HPDE6-E6E7 (cell line): Measurements from ENCODE around the gene ZNF644.
"Not testable (repeated sequence)": the region's sequence is repeated elsewhere in the genome, so short reads cannot be mapped to it uniquely, and the experiment has no call there.

ENCODE experiments used
- DNase-seq: peaks from one replicate; pipeline ENCODE4 v3.0.0; 2011; ENCODE audit warnings: missing footprints; ENCODE audit errors: extremely low spot score

ZNF644 gene

DNA sequence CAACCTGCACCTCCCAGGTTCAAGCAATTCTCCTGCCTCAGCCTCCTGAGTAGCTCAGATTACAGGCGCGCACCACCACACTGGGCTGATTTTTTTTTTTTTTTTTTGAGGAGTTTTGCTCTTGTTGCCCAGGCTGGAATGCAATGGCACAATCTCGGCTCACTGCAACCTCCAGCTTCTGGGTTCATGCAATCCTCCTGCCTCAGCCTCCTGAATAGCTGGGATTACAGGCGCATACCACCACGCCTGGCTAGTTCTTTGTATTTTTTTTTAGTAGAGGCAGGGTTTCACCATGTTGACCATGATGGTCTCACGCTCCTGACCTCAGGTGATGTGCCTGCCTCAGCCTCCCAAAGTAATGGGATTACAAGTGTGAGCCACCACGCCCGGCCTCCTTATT is 93.6 kb downstream of the ZNF644 start:
- not testable (repeated sequence) for DNase-seq

DNA sequence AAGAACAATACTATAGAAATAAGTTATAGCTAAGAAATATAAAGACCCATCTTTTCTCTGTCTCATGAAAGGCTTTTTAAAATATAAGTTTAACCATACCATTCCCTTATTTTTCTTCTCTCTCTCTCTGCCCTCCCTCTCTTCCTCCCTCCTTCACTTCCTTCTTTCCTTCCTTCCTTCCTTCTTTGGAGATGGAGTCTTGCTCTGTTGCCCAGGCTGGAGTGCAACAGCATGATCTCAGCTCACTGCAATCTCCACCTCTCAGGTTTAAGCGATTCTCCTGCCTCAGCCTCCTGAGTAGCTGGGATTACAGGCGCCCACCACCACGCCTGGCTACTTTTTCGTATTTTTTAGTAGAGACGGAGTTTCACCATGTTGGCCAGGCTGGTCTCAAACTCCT is 94.2 kb downstream of the ZNF644 start:
- DNase-seq, result not testable (repeated sequence)

DNA sequence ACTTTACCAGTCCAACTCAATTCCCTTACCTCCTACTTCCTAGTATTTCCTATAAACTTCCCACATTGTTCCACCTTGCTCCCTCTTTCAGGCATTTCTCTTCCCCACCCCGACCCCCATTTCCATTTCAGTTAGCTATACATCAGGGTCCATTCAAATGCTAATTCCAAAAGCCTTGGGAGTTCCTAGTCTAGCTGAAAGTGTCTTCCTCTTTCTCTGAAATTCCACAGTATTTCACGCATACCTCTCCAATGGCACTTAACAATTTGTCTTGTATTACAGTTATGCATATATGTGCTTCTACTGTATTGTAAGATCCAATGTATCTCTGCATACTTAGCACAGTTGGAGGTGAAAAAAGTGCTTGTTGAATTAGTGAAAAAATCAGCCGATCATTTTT is 94.9 kb downstream of the ZNF644 start:
- no peak for DNase-seq

DNA sequence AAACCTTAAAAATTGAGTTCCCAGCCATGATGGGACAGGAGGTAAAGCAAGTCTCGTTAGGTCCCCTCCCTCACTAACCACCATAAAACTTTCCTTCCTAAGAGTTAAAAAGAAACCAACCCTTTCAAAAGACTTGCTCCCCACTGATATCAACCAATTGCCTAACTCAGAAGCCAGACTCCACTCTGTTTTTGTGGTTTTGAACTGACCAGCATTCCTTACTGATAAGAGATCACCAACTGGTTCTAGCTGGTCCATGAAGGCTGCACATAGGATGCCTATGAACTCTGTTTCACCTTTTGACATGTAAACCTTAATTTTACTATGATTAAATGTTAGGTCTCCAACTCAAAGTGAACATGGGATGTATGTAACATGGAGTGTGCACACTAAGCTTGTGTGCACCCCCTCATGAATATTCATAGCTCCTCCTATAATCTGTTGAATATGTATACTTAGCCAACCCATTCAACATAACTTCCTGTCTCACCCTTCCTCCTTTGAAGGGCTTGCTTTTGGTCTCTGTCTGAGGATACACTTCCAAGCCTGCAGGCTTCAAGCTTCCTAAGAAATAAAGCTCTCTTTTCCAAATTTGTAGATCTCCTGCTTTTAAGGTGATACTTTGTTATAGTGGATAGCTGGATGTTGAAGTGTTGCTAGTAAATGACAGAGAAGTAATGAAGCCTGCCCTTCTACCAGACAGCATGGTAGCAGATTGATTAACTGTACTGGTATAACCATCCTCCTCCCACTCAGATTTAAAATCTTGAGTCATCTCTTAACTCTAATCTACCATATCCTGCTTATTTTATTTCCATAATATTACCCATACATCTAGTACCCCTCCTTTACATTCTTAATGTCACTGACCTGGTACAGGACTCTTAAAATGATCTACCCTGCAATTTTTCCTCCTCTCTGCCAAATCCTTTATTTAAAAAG is 95.6 kb downstream of the ZNF644 start:
- no peak for DNase-seq

DNA sequence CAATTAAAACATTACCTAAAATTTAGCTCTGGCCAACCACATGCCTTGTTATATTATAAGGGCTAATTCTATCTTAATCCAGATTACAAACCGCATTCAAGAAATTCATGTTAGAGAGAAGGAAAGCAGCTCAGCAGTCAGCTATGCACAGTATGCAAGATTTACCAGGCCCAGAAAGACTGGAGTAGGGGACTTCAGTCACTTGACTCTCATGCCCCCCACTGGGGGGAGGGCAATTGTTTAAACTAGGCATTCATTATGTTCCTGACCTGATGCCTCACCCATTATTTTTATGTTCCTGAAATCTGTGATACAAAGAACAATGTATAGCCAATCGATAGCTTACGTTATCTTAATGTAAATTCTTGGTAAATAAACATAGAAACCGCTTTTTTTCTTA is 96.9 kb downstream of the ZNF644 start:
- no peak for DNase-seq

DNA sequence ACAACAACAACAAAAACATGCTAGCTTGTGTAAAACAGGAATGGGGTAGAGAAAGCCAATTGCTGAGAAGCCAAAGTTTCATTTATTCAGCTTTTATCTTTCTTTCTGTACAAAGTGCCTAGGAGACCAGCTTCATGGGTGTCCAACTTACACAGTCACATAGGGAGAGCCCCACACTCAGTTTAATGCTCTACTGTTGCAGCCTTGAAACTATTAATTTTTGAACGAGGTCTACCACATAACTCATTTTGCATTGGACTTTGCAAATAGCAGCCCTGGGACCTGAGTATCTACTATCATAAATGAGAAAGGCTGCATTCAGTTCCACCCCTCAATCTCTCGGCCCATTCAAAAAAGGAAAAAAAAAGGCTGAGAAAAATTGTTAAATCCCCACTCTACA is 98.8 kb downstream of the ZNF644 start:
- no peak for DNase-seq

DNA sequence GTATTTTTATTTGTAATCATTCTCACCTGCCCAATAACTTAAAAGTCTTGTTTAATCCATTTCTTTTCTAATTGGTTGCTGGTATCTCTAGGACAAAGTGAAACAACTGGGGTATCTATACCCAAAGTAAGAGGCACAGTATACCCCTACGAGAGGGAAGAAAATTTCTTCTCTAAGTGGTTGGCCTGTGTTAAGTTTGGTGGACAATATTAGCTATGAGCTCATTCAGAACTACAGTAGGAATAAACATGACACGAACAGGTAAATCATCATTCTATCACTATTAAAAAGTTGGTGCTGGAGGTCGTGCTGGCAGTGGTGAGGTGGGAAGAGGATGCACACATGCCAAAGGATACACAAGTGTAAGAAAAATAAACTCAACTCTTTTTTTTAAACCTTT is 99.6 kb downstream of the ZNF644 start:
- no peak for DNase-seq

DNA sequence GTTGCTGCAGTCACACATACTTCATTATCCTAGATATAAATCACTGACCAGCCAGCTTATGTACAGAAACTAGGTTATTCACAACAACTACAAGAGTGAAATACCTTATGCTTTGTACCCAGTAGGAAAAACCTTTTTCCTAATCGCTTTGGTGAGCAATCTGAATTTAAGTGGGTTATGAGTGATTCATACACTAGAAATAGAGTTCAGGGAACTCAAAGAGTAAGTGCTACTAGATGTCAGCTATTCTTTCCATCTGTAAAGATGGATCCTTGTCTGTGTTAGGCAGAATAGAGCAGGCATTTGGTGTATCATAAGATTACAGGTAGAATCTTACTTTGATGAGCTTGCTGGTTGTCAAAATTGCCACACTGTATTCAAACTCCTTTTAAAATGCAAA is 101.9 kb downstream of the ZNF644 start:
- DNase-seq, result no peak

DNA sequence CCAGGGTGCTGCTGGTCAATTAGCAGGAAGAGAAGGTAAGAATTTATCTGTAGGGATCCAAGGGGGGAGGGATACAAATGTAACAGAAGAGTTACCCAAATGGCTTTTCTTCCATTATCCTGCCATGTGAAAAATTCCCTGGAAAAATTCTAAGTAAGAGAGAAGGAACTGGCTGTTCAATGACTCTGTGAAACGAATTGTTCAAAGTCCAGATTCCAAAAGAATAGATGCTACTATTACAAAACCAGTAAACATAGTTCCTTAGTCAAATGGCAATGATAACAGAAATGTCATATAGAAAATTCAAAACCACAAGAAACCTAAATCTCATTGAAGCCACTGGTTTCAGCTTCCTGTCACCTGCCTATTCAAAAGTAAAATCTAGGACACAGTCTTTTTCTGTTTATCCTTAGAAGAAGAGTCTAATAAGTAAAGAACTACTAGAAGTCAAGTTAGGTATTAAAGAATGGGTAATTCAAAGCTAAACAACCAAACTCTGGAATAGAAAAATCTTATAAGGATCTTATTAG is 102.6 kb downstream of the ZNF644 start:
- DNase-seq, result no peak

DNA sequence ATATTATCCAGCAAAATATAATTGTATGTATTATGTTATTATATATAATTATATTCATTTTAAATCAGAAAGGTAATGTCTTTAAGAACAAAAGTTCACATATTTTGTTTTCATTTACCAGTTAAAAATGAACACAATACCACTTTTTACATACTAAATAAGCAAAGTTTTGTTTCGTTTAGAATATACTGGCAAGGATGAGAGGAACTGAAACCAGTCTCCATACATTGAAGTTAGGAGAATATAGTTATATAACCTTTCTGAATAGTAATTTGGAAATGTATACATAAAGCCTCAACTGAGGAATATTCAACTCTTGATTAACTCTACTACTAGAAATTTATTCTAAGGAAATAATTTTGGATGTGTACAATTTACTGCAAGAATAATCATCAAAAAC is 110.5 kb downstream of the ZNF644 start:
- DNase-seq, result no peak

DNA sequence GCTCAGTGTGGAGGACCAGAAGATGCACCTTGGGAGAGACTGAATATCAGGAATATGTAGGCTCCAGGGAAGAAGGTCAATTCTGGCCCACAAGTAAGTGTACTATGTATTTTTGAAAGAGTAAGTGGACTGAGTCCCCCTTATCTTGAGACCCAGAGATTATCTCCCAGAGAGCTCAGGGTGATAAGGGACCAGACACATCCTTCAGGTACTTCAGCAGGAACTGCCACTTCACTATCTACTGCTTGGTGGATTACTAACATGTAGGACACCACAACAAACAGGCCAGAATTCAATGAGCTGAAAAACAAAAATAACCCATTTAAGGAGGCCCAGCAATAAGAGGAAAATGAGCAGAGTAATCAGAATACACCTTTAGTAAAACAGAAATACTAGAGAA is 119.2 kb downstream of the ZNF644 start:
- DNase-seq, result no peak

DNA sequence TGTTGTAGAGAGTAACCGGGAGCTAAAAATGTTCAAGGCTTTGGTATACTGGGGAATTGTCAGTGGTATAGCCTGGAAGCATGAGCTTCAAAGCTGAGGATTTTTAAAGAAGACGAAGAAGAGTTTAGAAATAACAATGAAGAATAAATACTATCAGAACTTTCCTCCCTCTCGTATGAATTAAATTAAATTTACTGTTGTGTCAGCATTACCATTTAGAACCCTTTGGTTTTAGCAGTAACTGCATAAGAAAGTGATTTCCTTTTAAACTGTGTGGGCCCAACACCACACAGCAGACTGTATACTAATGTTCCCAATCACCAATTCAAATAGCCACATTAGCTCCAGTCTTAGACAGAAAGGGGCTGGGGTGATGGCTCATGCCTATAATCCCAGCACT is 122.6 kb downstream of the ZNF644 start:
- no peak for DNase-seq

DNA sequence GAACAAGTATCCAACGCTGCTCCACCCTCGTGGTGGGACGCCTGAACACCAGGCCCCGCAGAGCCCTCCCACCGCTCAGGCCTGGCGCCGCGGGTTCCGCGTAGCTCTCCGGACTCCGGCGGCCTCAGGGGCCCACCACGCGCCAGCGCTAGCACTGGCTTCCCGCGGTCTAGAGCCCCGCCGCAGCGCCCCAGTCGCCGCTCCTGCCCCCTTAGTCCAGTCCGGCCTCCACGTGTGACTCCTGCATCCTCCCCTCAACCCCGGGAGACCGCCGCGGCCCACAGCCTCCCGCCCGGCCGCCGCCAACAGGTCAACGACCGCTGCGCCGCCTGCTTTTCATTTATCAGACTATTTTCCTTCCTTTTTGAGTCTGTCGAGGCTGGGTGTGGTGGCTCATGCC is 128.2 kb downstream of the ZNF644 start:
- not testable (repeated sequence) for DNase-seq

DNA sequence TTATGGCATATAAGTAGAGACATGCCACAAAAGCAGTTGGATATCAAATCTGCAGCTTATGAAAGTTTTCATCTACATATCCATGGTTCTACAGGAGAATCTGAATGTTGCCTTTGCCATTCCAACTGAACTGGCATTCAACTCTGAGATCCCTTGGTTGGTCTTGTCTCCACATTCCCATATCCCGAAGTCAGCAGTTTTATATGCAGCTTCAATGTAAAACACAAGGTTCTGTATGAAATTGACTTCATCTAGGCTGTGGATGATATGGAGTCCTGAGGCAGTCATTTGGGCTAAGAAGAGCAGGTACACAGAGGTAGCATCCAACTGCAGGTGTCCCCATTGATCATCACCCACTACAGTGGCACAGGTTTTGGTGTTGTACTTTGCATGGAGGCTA is 129.0 kb downstream of the ZNF644 start:
- not testable (repeated sequence) for DNase-seq

DNA sequence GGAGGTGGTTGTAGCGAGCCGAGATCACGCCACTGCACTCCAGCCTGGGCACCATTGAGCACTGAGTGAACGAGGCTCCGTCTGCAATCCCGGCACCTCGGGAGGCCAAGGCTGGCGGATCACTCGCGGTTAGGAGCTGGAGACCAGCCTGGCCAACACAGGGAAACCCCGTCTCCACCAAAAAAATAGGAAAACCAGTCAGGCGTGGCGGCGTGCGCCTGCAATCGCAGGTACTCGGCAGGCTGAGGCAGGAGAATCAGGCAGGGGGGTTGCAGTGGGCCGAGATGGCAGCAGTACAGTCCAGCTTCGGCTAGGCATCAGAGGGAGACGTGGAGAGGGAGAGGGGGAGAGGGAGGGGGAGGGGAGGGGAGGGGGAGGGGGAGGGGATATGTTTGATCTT is 129.6 kb downstream of the ZNF644 start:
- DNase-seq, result not testable (repeated sequence)

DNA sequence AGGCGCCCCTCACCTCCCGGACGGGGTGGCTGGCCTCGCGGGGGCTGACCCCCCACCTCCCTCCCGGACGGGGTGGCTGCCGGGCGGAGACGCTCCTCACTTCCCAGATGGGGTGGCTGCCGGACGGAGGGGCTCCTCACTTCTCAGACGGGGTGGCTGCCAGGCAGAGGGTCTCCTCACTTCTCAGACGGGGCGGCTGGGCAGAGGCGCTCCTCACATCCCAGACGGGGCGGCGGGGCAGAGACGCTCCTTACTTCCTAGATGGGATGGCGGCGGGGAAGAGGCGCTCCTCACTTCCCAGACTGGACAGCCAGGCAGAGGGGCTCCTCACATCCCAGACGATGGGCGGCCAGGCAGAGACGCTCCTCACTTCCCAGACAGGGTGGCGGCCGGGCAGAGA is 130.1 kb downstream of the ZNF644 start:
- not testable (repeated sequence) for DNase-seq

DNA sequence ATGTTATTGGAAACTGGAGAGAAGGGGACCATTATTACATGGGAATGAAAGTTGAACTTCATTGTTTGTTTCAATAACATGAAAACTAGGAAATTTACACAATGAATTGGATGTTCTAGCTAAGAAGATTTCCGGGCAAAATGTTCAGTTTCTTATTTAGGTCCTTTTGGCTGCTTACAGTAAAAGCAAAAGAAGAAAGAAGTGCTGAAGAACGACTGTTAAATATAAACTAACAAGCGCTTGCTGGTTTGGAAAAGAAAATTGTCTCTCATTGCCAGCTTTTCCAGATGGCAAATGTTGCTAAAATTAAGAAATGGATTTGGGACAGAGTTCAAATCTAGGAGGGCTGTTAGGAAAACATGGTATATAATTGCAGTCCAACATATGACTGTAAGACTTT is 139.6 kb downstream of the ZNF644 start:
- DNase-seq, result no peak

DNA sequence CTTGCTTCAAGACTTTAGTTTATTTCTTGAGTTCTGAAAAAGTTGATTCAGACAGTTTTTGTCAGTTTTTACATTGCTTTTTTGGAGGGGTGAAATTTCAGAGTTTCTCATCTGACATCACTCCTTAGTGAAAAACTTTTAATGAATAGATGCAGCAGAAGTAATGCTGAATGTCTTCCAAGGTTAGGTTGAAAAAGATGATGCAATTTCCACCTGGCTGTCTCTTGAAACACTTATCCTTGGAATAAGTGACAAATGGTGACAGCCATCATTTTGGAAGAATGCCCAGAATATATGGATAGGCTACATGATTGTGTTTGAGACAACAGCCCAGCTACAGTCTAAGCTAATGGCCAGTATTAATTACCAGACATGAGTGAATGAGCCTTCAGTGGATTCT is 140.8 kb downstream of the ZNF644 start:
- no peak for DNase-seq

DNA sequence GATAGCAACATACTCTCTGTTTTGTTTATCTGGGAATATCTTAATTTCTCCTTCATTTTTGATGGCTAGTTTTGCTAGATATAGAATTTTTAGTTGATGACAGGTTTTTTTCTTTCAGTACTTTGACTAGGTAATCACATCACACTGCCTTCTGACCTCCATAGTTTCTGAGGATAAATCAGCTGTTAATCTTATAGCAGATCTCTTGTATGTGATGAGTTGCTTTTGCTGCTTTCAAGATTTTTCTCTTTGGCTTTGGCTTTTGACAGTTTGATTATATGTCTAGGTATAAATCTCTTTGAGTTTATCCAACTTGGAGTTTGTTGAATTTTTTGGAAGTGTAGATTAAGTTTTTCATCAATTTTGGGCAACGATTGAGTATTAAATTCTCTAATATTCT is 142.6 kb downstream of the ZNF644 start:
- DNase-seq, result no peak

DNA sequence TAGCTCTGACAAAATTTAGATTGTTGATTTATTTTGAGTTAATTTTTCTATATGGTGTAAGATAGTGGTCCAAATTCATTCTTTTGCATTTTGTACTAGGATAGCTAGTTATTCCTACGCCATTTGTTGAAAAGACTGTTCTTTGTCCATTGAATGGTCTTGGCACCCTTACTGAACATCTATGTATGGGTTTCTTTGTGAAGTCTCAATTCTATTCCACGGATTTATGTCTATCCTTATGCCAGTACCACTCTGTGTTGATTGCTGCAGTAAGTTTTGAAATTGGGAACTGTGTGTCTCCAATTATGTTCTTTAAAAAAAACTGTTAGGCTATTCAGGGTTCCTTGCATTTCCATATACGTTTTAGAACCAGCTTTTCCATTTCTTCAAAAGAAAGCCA is 145.7 kb downstream of the ZNF644 start:
- no peak for DNase-seq
